LNCaP clone FGC (cell line): Measurements from ENCODE around the gene GADL1.
A peak's percentile ranks its signal among the peaks of the same experiment; 100 is the strongest.

Experiments
- DNase-seq: peaks from one replicate; pipeline ENCODE4 v3.0.0-alpha.2; 2011; ENCODE audit warnings: low read depth
- H3K4me3 ChIP-seq: 2 replicates; pipeline ENCODE4 v1.5.1; 2011; ENCODE audit warnings: mild to moderate bottlenecking, low read depth, low read length, control low read depth
- TF ChIP-seq, protein P1 (sequence below): IDR thresholded peaks from 2 replicates; pipeline ENCODE4 v1.5.1; 2012; ENCODE audit warnings: mild to moderate bottlenecking; ENCODE audit not compliant: control insufficient read depth, insufficient read depth; ENCODE audit errors: extremely low read depth

Gene GADL1

DNA sequence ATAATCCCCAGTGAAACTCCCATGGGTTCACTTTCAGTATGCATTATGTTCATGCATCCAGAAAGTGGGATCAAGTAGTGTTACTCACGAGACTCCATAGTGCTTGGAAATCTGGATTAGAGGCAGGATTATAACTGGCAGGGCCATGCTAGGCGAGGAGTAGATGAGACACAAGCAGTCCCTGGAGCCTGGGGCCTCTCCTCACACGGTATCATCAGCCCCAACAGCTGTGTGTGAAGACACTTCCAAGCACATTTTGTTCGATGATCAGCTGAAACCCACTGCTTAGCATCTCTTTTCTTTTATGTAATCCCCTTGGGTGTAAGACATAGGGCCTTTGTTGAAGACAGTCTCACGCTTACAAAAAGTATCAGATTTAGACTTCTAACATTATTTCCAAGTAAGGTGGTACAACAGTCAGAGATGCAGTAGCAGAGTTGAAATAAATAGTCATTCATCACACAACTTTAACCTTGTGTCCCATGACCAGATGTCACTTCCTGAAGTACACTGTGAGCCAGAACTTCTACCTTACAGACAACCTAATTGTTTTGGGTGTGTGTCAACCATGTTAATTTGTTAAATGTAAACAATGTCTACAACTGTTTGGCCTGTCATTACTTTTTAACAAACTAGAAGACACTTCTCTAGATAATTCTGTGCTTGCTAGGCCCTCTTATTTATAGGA is 116.9 kb downstream of the GADL1 start:
- no peak overlapping the region for H3K4me3 ChIP-seq
- DNase-seq = no peak
- TF ChIP-seq, protein P1, sequence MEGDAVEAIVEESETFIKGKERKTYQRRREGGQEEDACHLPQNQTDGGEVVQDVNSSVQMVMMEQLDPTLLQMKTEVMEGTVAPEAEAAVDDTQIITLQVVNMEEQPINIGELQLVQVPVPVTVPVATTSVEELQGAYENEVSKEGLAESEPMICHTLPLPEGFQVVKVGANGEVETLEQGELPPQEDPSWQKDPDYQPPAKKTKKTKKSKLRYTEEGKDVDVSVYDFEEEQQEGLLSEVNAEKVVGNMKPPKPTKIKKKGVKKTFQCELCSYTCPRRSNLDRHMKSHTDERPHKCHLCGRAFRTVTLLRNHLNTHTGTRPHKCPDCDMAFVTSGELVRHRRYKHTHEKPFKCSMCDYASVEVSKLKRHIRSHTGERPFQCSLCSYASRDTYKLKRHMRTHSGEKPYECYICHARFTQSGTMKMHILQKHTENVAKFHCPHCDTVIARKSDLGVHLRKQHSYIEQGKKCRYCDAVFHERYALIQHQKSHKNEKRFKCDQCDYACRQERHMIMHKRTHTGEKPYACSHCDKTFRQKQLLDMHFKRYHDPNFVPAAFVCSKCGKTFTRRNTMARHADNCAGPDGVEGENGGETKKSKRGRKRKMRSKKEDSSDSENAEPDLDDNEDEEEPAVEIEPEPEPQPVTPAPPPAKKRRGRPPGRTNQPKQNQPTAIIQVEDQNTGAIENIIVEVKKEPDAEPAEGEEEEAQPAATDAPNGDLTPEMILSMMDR = no peak

DNA sequence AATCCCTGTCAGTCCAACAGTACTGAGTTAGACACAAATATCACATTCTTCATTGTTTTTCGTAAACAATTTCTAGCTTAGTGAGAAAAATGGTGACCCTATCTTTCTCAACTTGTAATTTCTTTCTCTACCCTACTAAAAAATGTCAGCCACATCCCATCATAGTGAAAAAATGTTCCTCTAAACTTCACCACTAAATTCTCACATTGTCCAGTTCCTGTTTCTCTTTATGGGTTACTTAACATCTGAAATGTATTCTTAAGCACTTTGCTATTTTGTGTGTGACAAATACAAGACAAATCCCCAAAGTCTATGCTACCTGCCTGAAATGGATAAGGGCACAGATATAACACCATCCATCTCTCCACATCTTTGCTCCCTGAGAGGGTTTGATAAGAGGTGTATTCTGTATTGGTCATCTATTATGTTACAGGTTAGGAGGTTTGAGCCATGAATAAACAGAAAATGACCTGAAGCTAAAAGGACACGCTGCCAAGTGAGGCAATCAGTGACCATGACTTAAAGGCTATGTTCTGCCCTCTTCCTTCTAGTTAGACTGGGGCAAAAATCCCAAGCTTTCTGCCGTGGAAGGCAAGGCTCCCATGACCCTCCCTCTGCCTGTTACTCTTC is 118.2 kb downstream of the GADL1 start:
- TF ChIP-seq, protein P1 = no peak
- no peak overlapping the region for H3K4me3 ChIP-seq
- DNase-seq = no peak

DNA sequence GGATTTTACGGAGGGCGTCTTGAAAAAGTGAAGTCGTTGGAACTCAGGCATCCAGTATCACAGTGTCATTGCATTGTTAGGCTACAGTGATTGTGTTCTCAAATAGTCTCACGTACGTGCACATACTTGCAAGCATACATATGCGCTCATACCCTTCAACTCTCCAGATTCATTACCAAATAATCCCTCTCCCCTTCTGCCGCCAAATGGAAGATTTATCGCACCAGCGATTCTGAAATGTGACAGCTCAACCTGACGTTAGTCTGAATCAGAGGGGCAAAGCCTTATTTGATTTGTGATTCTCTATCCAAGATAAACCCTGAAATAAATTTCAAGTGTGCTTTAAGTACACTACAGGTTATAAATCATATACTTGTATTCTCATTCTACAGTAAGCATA is 119.4 kb downstream of the GADL1 start:
- DNase-seq = no peak
- TF ChIP-seq, protein P1 = no peak
- H3K4me3 ChIP-seq = no peak overlapping the region

DNA sequence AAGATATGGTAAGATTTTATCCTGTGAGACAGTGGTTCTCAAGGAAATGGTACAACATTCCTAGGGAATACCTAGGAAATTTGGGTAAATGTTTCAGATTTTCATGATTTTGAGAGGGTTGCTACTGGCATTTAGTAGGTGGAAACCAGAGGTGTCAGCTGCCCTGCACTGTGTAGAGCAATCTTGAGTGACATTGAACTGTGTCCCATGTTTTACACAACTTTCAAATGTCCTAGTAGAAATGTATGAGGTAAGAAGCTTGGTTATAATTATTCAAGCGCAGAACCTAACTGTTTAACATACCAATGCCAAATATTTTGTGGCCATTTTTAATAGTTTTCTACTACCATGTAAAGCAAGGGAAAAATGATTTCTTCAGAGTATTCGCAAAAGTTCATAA is 120.4 kb downstream of the GADL1 start:
- no peak overlapping the region for H3K4me3 ChIP-seq
- TF ChIP-seq, protein P1 = no peak
- no peak for DNase-seq

DNA sequence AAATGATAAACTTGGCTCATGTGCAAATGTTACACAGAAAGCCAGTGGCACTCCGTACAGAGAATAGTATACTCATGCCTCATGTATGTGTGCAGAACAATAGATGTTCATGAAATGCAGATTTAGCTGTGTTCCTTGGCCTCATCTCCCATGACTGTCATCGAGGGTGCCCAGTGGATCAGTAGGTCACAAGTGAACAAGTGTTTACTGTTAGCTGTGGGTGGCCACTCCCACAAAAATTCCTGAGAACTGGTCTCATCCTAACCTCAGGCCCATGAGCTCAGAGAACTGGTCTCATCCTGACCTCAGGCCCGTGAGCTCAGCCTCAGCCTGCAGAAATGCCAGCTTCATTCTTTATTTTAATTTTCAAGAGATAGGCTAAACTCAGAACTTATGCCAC is 124.1 kb downstream of the GADL1 start:
- TF ChIP-seq, protein P1 = no peak
- DNase-seq = no peak
- H3K4me3 ChIP-seq = no peak overlapping the region

DNA sequence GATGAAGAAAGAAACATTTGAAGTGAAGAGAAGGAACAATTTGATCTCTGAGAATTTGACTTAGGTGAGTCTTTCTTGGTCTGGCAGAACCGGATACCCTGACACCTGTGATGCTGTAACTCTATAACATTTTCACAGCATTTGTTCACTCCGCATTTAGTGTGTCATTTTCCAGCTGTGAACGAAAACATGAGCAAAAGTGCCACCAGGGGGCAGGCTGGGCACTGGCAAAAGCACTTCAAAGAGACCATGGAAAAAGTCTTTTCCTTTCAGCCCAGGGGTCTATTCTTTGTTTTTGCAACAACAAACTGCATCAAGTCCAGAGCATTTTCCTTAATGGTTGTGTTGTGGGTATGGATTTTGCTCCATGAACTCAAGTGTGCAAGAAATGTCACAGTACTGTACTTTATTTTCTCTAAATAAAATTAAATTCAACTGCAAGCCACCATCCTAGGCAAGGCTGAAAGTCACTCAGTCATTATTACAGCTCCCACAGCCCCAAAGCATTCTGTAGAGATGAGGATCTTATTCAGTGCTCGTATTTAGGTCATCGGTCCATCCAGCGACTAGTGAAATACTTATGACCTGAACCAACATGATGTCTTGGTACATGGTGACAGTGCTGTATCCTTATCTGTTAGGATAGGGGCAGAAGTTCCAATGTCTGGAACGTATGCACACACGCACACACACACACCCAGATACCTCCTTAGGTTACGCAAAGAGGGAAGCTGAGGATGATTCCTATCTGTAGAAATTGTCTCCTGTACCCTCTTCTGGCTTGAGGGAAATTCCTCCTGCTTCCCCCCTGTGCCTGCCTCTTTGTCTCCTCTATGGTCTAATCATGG is 125.5 kb downstream of the GADL1 start:
- no peak overlapping the region for H3K4me3 ChIP-seq
- DNase-seq = no peak
- TF ChIP-seq, protein P1 = peak; percentile 83
